Measurements from ENCODE around the gene LCN12. TPM values are rescaled to one million over a fixed set of nuclear protein-coding genes. Genes with fewer than 3 reads are reported as not detected.

The LCN12 gene
- total RNA-seq, 1 experiment from 2014 or later: 0.55 TPM

GRCh38 chr9:136916330-136917184, 35.5 kb upstream of the LCN12 start:
- H2AFZ ChIP-seq (ENCODE audit: low read length): no peak overlapping the region
- no TSS peak for BruUV-seq (replicated peaks)
- no peaks in the 10 kb centered on the region for H3K9me2 ChIP-seq (replicated peaks; ENCODE audit: low read length)
- H3K4me1 ChIP-seq (ENCODE audit: insufficient read depth, low read length): no peaks in the 10 kb centered on the region
- H3F3A ChIP-seq (ENCODE audit: low read length, unreplicated experiment): no peaks in the 10 kb centered on the region
- no peak overlapping the region for H3K27ac ChIP-seq (ENCODE audit: low read length)
- H3K79me2 ChIP-seq (ENCODE audit: low read length): no peaks in the 10 kb centered on the region
- H3K4me2 ChIP-seq (ENCODE audit: low read length): no peak overlapping the region
- H3K9me3 ChIP-seq (ENCODE audit: low read length): no peaks in the 10 kb centered on the region
- POLR2A ChIA-PET (ENCODE audit: unreplicated experiment): no interaction called here
- H3K4me3 ChIP-seq (ENCODE audit: low read length): no peak overlapping the region
- ATAC-seq (no peak), DNase-seq (no peak)
- CTCF ChIA-PET: no interaction called here
- TF ChIP-seq EZH2 (IDR thresholded peaks at IDR 0.05; ENCODE audit: low read length, unreplicated experiment) (no peak), EZH2phosphoT487 (IDR thresholded peaks at IDR 0.05; ENCODE audit: borderline replicate concordance, low read length) (no peak), CTCF (conservative IDR thresholded peaks at IDR 0.05; ENCODE audit: low read depth, low read length) (no peak)
- H3K36me3 ChIP-seq (ENCODE audit: low read depth, low read length): peaks cover 7% of the 10 kb centered on the region; the same call in 1 of the 2 replicates
- H4K20me1 ChIP-seq (ENCODE audit: low read length): no peaks in the 10 kb centered on the region
- no peaks in the 10 kb centered on the region for H3K27me3 ChIP-seq (ENCODE audit: low read length)
- H3K9ac ChIP-seq (ENCODE audit: low read length): no peak overlapping the region
- intact Hi-C loops (cut with micrococcal nuclease): no loop called here

- Histone ChIP-seq H3K4me3 (ENCODE audit: low read length) (no peak overlapping the region), H2AFZ (ENCODE audit: low read length) (no peak overlapping the region), H4K20me1 (ENCODE audit: low read length) (no peaks in the 10 kb centered on the region), H3K9ac (ENCODE audit: low read length) (no peak overlapping the region), H3K79me2 (ENCODE audit: low read length) (no peaks in the 10 kb centered on the region), H3K9me3 (ENCODE audit: low read length) (no peaks in the 10 kb centered on the region), H3F3A (ENCODE audit: low read length, unreplicated experiment) (no peaks in the 10 kb centered on the region), H3K36me3 (ENCODE audit: low read depth, low read length) (peaks cover 7% of the 10 kb centered on the region; the same call in 1 of the 2 replicates), H3K4me1 (ENCODE audit: insufficient read depth, low read length) (no peaks in the 10 kb centered on the region), H3K4me2 (ENCODE audit: low read length) (no peak overlapping the region), H3K9me2 (replicated peaks; ENCODE audit: low read length) (no peaks in the 10 kb centered on the region), H3K27ac (ENCODE audit: low read length) (no peak overlapping the region), H3K27me3 (ENCODE audit: low read length) (no peaks in the 10 kb centered on the region)
- DNase-seq (no peak), ATAC-seq (no peak)
- TF ChIP-seq CTCF (conservative IDR thresholded peaks at IDR 0.05; ENCODE audit: low read depth, low read length): no peak
- no peak for TF ChIP-seq EZH2 (IDR thresholded peaks at IDR 0.05; ENCODE audit: low read length, unreplicated experiment)
- no peak for TF ChIP-seq EZH2phosphoT487 (IDR thresholded peaks at IDR 0.05; ENCODE audit: borderline replicate concordance, low read length)
- intact Hi-C loops (cut with micrococcal nuclease): no loop called here
- ChIA-PET CTCF (no interaction called here), POLR2A (ENCODE audit: unreplicated experiment) (no interaction called here)
- no TSS peak for BruUV-seq (replicated peaks)
Measured at GRCh38 chr9:136917902-136918301, 34.2 kb upstream of the LCN12 start.

- H3K79me2 ChIP-seq (ENCODE audit: low read length): no peaks in the 10 kb centered on the region
- ChIA-PET POLR2A (ENCODE audit: unreplicated experiment) (no interaction called here), CTCF (no interaction called here)
- no peaks in the 10 kb centered on the region for H3K4me1 ChIP-seq (ENCODE audit: insufficient read depth, low read length)
- H3K27ac ChIP-seq (ENCODE audit: low read length): no peak overlapping the region
- no TSS peak for BruUV-seq (replicated peaks)
- no peak for TF ChIP-seq EZH2phosphoT487 (IDR thresholded peaks at IDR 0.05; ENCODE audit: borderline replicate concordance, low read length)
- TF ChIP-seq CTCF (conservative IDR thresholded peaks at IDR 0.05; ENCODE audit: low read depth, low read length): no peak
- TF ChIP-seq EZH2 (IDR thresholded peaks at IDR 0.05; ENCODE audit: low read length, unreplicated experiment): no peak
- H3K9ac ChIP-seq (ENCODE audit: low read length): no peak overlapping the region
- H3F3A ChIP-seq (ENCODE audit: low read length, unreplicated experiment): no peaks in the 10 kb centered on the region
- intact Hi-C loops (cut with micrococcal nuclease): no loop called here
- H3K9me2 ChIP-seq (replicated peaks; ENCODE audit: low read length): no peaks in the 10 kb centered on the region
- H4K20me1 ChIP-seq (ENCODE audit: low read length): no peaks in the 10 kb centered on the region
- no peak overlapping the region for H2AFZ ChIP-seq (ENCODE audit: low read length)
- no peaks in the 10 kb centered on the region for H3K27me3 ChIP-seq (ENCODE audit: low read length)
- no peak for ATAC-seq
- no peak for DNase-seq
- H3K4me3 ChIP-seq (ENCODE audit: low read length): no peak overlapping the region
- peaks cover 7% of the 10 kb centered on the region; the same call in 1 of the 2 replicates for H3K36me3 ChIP-seq (ENCODE audit: low read depth, low read length)
- H3K4me2 ChIP-seq (ENCODE audit: low read length): no peak overlapping the region
- H3K9me3 ChIP-seq (ENCODE audit: low read length): no peaks in the 10 kb centered on the region
Measured at GRCh38 chr9:136920069-136920468, 32.0 kb upstream of the LCN12 start.

Measured in PC-3 (cell line).